Loucy (cell line): ENCODE results near the gene HOXD11.

Experiments
- H2AFZ ChIP-seq: fragments of 200-600 bp; sonication (generic); 2 replicates; pipeline ENCODE4 v1.6.0; 2016; ENCODE audit warnings: antibody characterized with exemption, mild to moderate bottlenecking, low read length, moderate library complexity
- H3F3A ChIP-seq: fragments of 200-600 bp; 2 replicates; pipeline ENCODE4 v1.6.0; 2016; ENCODE audit warnings: antibody characterized with exemption, low read depth, mild to moderate bottlenecking
- H3K27me3 ChIP-seq: fragments of 200-600 bp; sonication (generic); 2 replicates; pipeline ENCODE4 v1.6.1; 2014; ENCODE audit warnings: low read length, mild to moderate bottlenecking; ENCODE audit not compliant: insufficient read depth, poor library complexity, severe bottlenecking
- H3K36me3 ChIP-seq: fragments of 200-600 bp; sonication (generic); 2 replicates; pipeline ENCODE4 v1.6.1; 2016; ENCODE audit warnings: low read length; ENCODE audit not compliant: insufficient read depth
- H3K4me1 ChIP-seq: fragments of 200-600 bp; sonication (generic); 2 replicates; pipeline ENCODE4 v1.5.1; 2014; ENCODE audit warnings: low read length, mild to moderate bottlenecking; ENCODE audit not compliant: insufficient read depth, poor library complexity, severe bottlenecking
- H3K4me2 ChIP-seq: fragments of 200-600 bp; sonication (generic); 2 replicates; pipeline ENCODE4 v1.6.0; 2014; ENCODE audit warnings: antibody characterized with exemption, low read length, low read depth, mild to moderate bottlenecking; ENCODE audit not compliant: poor library complexity, severe bottlenecking
- H3K4me3 ChIP-seq: fragments of 200-600 bp; sonication (generic); 2 replicates; pipeline ENCODE4 v1.5.1; 2014; ENCODE audit warnings: low read length, mild to moderate bottlenecking, mixed read lengths; ENCODE audit not compliant: poor library complexity, severe bottlenecking
- H3K79me2 ChIP-seq: fragments of 200-600 bp; sonication (generic); 2 replicates; pipeline ENCODE4 v1.6.1; 2014; ENCODE audit warnings: low read length; ENCODE audit not compliant: insufficient read depth
- H3K9ac ChIP-seq: fragments of 200-600 bp; sonication (generic); 2 replicates; pipeline ENCODE4 v1.6.0; 2014; ENCODE audit warnings: mild to moderate bottlenecking, low read depth, low read length, moderate library complexity; ENCODE audit not compliant: poor library complexity, severe bottlenecking
- H3K9me2 ChIP-seq: fragments of 200-600 bp; sonication (generic); replicated peaks from 2 replicates; pipeline ENCODE4 v1.6.1; 2016; ENCODE audit warnings: low read depth, low read length, mixed read lengths
- H3K9me3 ChIP-seq: fragments of 200-600 bp; sonication (generic); 2 replicates; pipeline ENCODE4 v1.6.1; 2014; ENCODE audit warnings: mild to moderate bottlenecking, antibody characterized with exemption, low read length, low read depth; ENCODE audit not compliant: insufficient read depth
- H4K20me1 ChIP-seq: fragments of 200-600 bp; sonication (generic); 2 replicates; pipeline ENCODE4 v1.6.0; 2014; ENCODE audit warnings: antibody characterized with exemption, low read length, mild to moderate bottlenecking; ENCODE audit not compliant: insufficient read depth, poor library complexity, severe bottlenecking
- CTCF ChIP-seq: fragments of 200-600 bp; sonication (generic); conservative IDR thresholded peaks from 2 replicates; pipeline ENCODE4 v1.5.1; 2014; ENCODE audit warnings: mild to moderate bottlenecking, antibody characterized with exemption, low read length
- EZH2phosphoT487 ChIP-seq: fragments of 200-600 bp; IDR thresholded peaks from 2 replicates; pipeline ENCODE4 v1.6.1; 2018; ENCODE audit warnings: antibody characterized with exemption, mild to moderate bottlenecking, moderate library complexity, borderline replicate concordance

The HOXD11 gene

DNA sequence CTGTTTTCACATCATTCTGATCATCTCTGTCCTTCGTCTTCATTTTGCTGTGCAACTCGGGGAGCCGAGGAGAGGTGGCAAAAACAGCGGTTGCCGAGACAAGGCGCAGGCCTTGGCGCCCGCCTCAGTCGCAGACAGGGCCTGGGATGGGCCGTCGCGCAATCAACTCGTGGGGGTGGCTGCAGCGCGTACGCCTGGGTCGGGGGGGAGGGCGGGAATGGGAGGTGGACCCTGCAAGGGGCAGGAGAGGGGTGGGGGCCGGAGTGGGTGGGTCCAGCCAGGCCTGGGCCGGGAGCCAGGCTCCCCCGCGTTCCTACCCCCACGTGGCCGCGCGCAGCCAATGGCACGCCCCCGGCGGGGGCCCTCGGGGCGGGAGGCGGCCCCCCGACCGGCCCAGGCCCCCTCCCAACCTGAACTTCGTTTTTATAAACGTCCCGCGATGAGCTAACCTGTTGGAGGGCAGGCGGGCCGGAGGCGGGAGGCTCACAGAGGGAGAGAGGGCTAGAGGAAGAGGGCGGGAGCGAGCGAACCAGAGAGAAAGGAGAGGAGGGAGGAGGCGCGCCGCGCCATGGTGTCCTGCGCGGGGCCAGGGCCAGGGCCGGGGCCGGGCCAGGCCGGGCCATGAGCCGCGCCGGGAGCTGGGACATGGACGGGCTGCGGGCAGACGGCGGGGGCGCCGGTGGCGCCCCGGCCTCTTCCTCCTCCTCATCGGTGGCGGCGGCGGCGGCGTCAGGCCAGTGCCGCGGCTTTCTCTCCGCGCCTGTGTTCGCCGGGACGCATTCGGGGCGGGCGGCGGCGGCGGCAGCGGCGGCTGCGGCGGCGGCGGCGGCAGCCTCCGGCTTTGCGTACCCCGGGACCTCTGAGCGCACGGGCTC, 14.6 kb upstream of the HOXD11 start, which contains the start of gene HOXD13:
Gene HOXD13, plus strand, starts transcription at position 452 of the 875 bp plus-strand sequence. Its CDS starts 170 bp downstream, at position 622.
- Histone ChIP-seq H3K9me3 (no peaks in the 10 kb centered on the region), H3K4me2 (no peak within 1 kb of the TSS), H4K20me1 (no peaks in the 10 kb centered on the region), H3K9ac (no peak within 1 kb of the TSS), H3F3A (no peaks in the 10 kb centered on the region), H2AFZ (no peak within 1 kb of the TSS), H3K9me2 (no peaks in the 10 kb centered on the region), H3K4me1 (peaks cover 17% of the 10 kb centered on the region), H3K4me3 (no peak within 1 kb of the TSS), H3K27me3 (no peaks in the 10 kb centered on the region), H3K79me2 (no peaks in the 10 kb centered on the region), H3K36me3 (no peaks in the 10 kb centered on the region)
- TF ChIP-seq CTCF (no peak), EZH2phosphoT487 (no peak)

DNA sequence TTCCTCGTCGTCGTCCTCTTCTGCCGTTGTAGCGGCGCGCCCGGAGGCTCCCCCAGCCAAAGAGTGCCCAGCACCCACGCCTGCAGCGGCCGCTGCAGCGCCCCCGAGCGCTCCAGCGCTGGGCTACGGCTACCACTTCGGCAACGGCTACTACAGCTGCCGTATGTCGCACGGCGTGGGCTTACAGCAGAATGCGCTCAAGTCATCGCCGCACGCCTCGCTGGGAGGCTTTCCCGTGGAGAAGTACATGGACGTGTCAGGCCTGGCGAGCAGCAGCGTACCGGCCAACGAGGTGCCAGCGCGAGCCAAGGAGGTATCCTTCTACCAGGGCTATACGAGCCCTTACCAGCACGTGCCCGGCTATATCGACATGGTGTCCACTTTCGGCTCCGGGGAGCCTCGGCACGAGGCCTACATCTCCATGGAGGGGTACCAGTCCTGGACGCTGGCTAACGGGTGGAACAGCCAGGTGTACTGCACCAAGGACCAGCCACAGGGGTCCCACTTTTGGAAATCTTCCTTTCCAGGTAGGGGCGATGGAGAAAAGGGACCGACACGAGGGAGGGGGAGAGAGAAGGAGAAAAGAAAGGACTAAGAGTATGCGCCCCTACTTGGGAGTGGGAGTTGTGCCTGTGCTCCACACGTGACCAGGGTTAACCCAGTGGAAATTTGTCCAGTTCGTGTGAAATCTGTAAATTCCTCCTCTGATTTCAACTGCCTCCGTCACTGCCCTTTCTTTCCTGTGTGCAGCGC, 13.8 kb upstream of the HOXD11 start:
- H2AFZ ChIP-seq: no peak overlapping the region
- H3K4me2 ChIP-seq: no peak overlapping the region
- no peaks in the 10 kb centered on the region for H4K20me1 ChIP-seq
- H3F3A ChIP-seq: no peaks in the 10 kb centered on the region
- no peaks in the 10 kb centered on the region for H3K79me2 ChIP-seq
- no peaks in the 10 kb centered on the region for H3K36me3 ChIP-seq
- H3K9me3 ChIP-seq: no peaks in the 10 kb centered on the region
- H3K4me1 ChIP-seq: peaks cover 17% of the 10 kb centered on the region
- H3K9me2 ChIP-seq: no peaks in the 10 kb centered on the region
- H3K27me3 ChIP-seq: no peaks in the 10 kb centered on the region
- TF ChIP-seq CTCF (no peak), EZH2phosphoT487 (no peak)
- no peak overlapping the region for H3K4me3 ChIP-seq
- H3K9ac ChIP-seq: no peak overlapping the region

DNA sequence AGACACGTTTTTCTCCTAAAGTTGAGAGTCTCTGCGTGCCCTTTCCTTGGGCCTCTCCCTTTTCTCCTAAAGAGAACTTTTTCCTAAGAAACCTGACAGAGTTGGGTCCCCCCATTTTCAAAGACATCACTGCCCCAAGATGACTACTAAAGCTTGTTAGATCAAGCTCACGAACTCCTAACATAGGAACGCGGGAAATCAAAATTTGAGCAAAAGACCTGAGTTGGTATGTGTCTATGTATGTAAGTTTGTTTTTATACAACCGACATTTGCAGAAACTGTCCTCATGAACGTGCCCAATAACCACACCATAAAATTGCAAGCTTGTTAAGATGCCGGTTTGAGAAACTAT, 13.2 kb upstream of the HOXD11 start:
- peaks cover 17% of the 10 kb centered on the region for H3K4me1 ChIP-seq
- H3K9me2 ChIP-seq: no peaks in the 10 kb centered on the region
- no peaks in the 10 kb centered on the region for H3K79me2 ChIP-seq
- no peak for TF ChIP-seq CTCF
- TF ChIP-seq EZH2phosphoT487: no peak
- H3K4me2 ChIP-seq: no peak overlapping the region
- H3K9ac ChIP-seq: no peak overlapping the region
- no peaks in the 10 kb centered on the region for H4K20me1 ChIP-seq
- no peaks in the 10 kb centered on the region for H3K27me3 ChIP-seq
- H3K36me3 ChIP-seq: no peaks in the 10 kb centered on the region
- H3F3A ChIP-seq: no peaks in the 10 kb centered on the region
- H3K4me3 ChIP-seq: no peak overlapping the region
- no peaks in the 10 kb centered on the region for H3K9me3 ChIP-seq
- H2AFZ ChIP-seq: no peak overlapping the region
